ENCODE measurements around the gene COX6A1.
"Not testable (repeated sequence)": the region's sequence is repeated elsewhere in the genome, so short reads cannot be mapped to it uniquely, and the experiment has no call there.

COX6A1 gene

GRCh38 chr12:120425797-120426196, 12.1 kb upstream of the COX6A1 start:
- H3K4me3 ChIP-seq (ENCODE audit: low read depth, low read length): no peak overlapping the region

GRCh38 chr12:120428597-120429229, 9.2 kb upstream of the COX6A1 start:
- no peak overlapping the region for H3K4me3 ChIP-seq (ENCODE audit: low read depth, low read length)

- H3K4me3 ChIP-seq (ENCODE audit: low read depth, low read length): no peak overlapping the region
These were observed 8.5 kb upstream of the COX6A1 start for GRCh38 chr12:120429368-120429767.

- H3K4me3 ChIP-seq (ENCODE audit: low read depth, low read length): no peak overlapping the region
These were observed 5.0 kb upstream of the COX6A1 start for GRCh38 chr12:120432772-120433525.

GRCh38 chr12:120438495-120439198, 734 bp downstream of the COX6A1 start:
- peak overlapping the region; percentile 92 for H3K4me3 ChIP-seq (ENCODE audit: low read depth, low read length)

- H3K4me3 ChIP-seq (ENCODE audit: low read depth, low read length): no peak overlapping the region
These were observed 1.8 kb downstream of the COX6A1 start for GRCh38 chr12:120439646-120440247.

GRCh38 chr12:120444676-120445075, 6.8 kb downstream of the COX6A1 start:
- H3K4me3 ChIP-seq (ENCODE audit: low read depth, low read length): no peak overlapping the region

GRCh38 chr12:120445911-120446843, 8.3 kb downstream of the COX6A1 start, which contains the start of the genes GATC and TRIAP1:
GATC (plus strand) TSS chr12:120446444; CDS start chr12:120446481, 37 bp downstream.
TRIAP1 (minus strand) TSS chr12:120446384; CDS start chr12:120446372, 12 bp downstream.
- H3K4me3 ChIP-seq (ENCODE audit: low read depth, low read length): peak within 1 kb of the TSS; percentile 99

- peak overlapping the region; percentile 99 for H3K4me3 ChIP-seq (ENCODE audit: low read depth, low read length)
These were observed 8.9 kb downstream of the COX6A1 start for GRCh38 chr12:120446844-120447178.

- no peak overlapping the region for H3K4me3 ChIP-seq (ENCODE audit: low read depth, low read length)
These were observed 10.1 kb downstream of the COX6A1 start for GRCh38 chr12:120447992-120448391.

- not testable (repeated sequence) for H3K4me3 ChIP-seq (ENCODE audit: low read depth, low read length)
These were observed 14.6 kb downstream of the COX6A1 start for GRCh38 chr12:120452524-120452923.

GRCh38 chr12:120453060-120453750, 15.3 kb downstream of the COX6A1 start:
- H3K4me3 ChIP-seq (ENCODE audit: low read depth, low read length): no peak overlapping the region

- H3K4me3 ChIP-seq (ENCODE audit: low read depth, low read length): no peak overlapping the region
These were observed 16.1 kb downstream of the COX6A1 start for GRCh38 chr12:120453977-120454376.

GRCh38 chr12:120455302-120455701, 17.4 kb downstream of the COX6A1 start:
- no peak overlapping the region for H3K4me3 ChIP-seq (ENCODE audit: low read depth, low read length)

GRCh38 chr12:120457133-120457532, 19.2 kb downstream of the COX6A1 start:
- no peak overlapping the region for H3K4me3 ChIP-seq (ENCODE audit: low read depth, low read length)

GRCh38 chr12:120460157-120460556, 22.2 kb downstream of the COX6A1 start:
- H3K4me3 ChIP-seq (ENCODE audit: low read depth, low read length): no peak overlapping the region

GRCh38 chr12:120462099-120462640, 24.3 kb downstream of the COX6A1 start:
- no peak overlapping the region for H3K4me3 ChIP-seq (ENCODE audit: low read depth, low read length)

GRCh38 chr12:120463712-120464111, 25.8 kb downstream of the COX6A1 start:
- no peak overlapping the region for H3K4me3 ChIP-seq (ENCODE audit: low read depth, low read length)

- no peak overlapping the region for H3K4me3 ChIP-seq (ENCODE audit: low read depth, low read length)
These were observed 27.8 kb downstream of the COX6A1 start for GRCh38 chr12:120465756-120466155.
